SH-SY5Y (cell line): ENCODE results near the gene NOL4L.

Source experiments
- GATA2 ChIP-seq: IDR thresholded peaks from 2 replicates; pipeline ENCODE4 v1.6.1; 2011; ENCODE audit warnings: mild to moderate bottlenecking, low read depth, low read length
- GATA3 ChIP-seq: IDR thresholded peaks from 2 replicates; pipeline ENCODE4 v1.6.1; 2011; ENCODE audit warnings: low read depth, mild to moderate bottlenecking, low read length, moderate library complexity

DNA sequence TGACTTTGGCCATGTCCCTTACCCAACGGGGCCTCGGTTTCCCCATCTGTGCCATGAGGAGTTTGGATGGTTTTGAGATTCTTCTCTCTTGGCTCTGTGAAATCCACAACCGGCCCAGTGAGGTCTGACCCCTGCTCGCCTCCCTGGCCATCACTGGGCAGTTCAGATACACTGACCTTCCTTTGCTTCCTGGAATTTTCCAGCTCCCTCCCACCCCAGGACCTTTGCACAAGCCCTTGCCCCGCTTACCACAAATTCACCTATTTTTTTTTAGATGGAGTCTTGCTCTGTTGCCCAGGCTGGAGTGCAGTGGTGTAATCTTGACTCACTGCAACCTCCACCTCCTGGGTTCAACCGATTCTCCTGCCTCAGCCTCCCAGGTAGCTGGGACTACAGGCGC is 12.6 kb upstream of the NOL4L start:
- TF ChIP-seq GATA2 (no peak), GATA3 (no peak)
